ENCODE measurements around the gene DEDD. TPM values are rescaled to one million over a fixed set of nuclear protein-coding genes. Genes with fewer than 3 reads are reported as not detected.

DEDD gene
- total RNA-seq, 1 experiment from 2014 or later = 39.2 TPM

- no peak for TF ChIP-seq ZNF317 (CRISPR knock-in tag; IDR thresholded peaks at IDR 0.05; ENCODE audit: borderline replicate concordance, low read depth)
- no peak for TF ChIP-seq NFYB (CRISPR knock-in tag; conservative IDR thresholded peaks at IDR 0.05; ENCODE audit: low read depth)
- TF ChIP-seq KAT7 (CRISPR knock-in tag; IDR thresholded peaks at IDR 0.05; ENCODE audit: borderline replicate concordance) = no peak
- TF ChIP-seq GRHL2 (CRISPR knock-in tag; IDR thresholded peaks at IDR 0.05; ENCODE audit: insufficient replicate concordance, severe bottlenecking) = no peak
- TF ChIP-seq IRF2 (CRISPR knock-in tag; IDR thresholded peaks at IDR 0.05; ENCODE audit: borderline replicate concordance, low read depth) = no peak
- no peak for TF ChIP-seq FOXP4 (CRISPR knock-in tag; IDR thresholded peaks at IDR 0.05)
These were observed 47.3 kb downstream of the DEDD start (continued) for GRCh38 chr1:161085165-161085564.

GRCh38 chr1:161084597-161084988, 47.9 kb downstream of the DEDD start:
- Mint-ChIP-seq H3K9me3 (no peaks in the 10 kb centered on the region), H3K27me3 (ENCODE audit: low read depth) (no peaks in the 10 kb centered on the region; the same call in 1 of the 2 replicates), H3K36me3 (no peaks in the 10 kb centered on the region), H3K27ac (no peak overlapping the region), H3K4me1 (peaks cover 45% of the 10 kb centered on the region), H3K4me3 (no peak overlapping the region)
- ATAC-seq (no peak), DNase-seq (ENCODE audit: low spot score) (no peak)
- ChIA-PET CTCF (interaction anchor here (0.5 to 4.0 kb wide), 3 partner anchors 13 to 94 kb away, joined by 5 to 24 read pairs (median 7); partner anchors contain the start of gene KLHDC9), POLR2A (interaction anchor here (0.6 kb wide), 1 partner anchor 206 kb away, joined by 3 read pairs; no protein-coding TSS in a partner anchor)
- TF ChIP-seq OVOL2 (CRISPR knock-in tag; IDR thresholded peaks at IDR 0.05; ENCODE audit: borderline replicate concordance) = no peak
- TF ChIP-seq ARID4B (CRISPR knock-in tag; IDR thresholded peaks at IDR 0.05; ENCODE audit: borderline replicate concordance) = no peak
- TF ChIP-seq NFE2L1 (CRISPR knock-in tag; IDR thresholded peaks at IDR 0.05) = no peak
- no peak for TF ChIP-seq ZNF671 (CRISPR knock-in tag; IDR thresholded peaks at IDR 0.05)
- no peak for TF ChIP-seq PRDM15 (CRISPR knock-in tag; IDR thresholded peaks at IDR 0.05)
- TF ChIP-seq ZSCAN18 (CRISPR knock-in tag; IDR thresholded peaks at IDR 0.05) = no peak
- no peak for TF ChIP-seq E2F1 (CRISPR knock-in tag; IDR thresholded peaks at IDR 0.05)
- no peak for TF ChIP-seq PREB (CRISPR knock-in tag; IDR thresholded peaks at IDR 0.05; ENCODE audit: borderline replicate concordance)
- no peak for TF ChIP-seq ATF6 (CRISPR knock-in tag; IDR thresholded peaks at IDR 0.05)
- no peak for TF ChIP-seq CTCF (IDR thresholded peaks at IDR 0.05)
- no peak for TF ChIP-seq MXD4 (CRISPR knock-in tag; IDR thresholded peaks at IDR 0.05; ENCODE audit: borderline replicate concordance)
- TF ChIP-seq SOX15 (CRISPR knock-in tag; IDR thresholded peaks at IDR 0.05) = no peak

Measured in WTC11 (cell line).